MM.1S (cell line): ENCODE data around the gene ASPN.

Experiments
- DNase-seq: peaks from one replicate; pipeline ENCODE4 v3.0.0-alpha.2; 2015
- H2AFZ ChIP-seq: fragments of 300-600 bp; sonication (generic); 2 replicates; pipeline ENCODE4 v1.6.0; 2016; ENCODE audit warnings: antibody characterized with exemption, low read length
- H3F3A ChIP-seq: fragments of 300-600 bp; sonication (generic); 2 replicates; pipeline ENCODE4 v1.6.1; 2016; ENCODE audit warnings: mild to moderate bottlenecking, antibody characterized with exemption, low read length, moderate library complexity, mixed read lengths; ENCODE audit not compliant: insufficient read depth
- H3K27ac ChIP-seq: fragments of 300-600 bp; sonication (generic); 2 replicates; pipeline ENCODE4 v1.5.1; 2016; ENCODE audit warnings: mild to moderate bottlenecking, low read length
- H3K27me3 ChIP-seq: fragments of 300-600 bp; sonication (generic); replicated peaks from 2 replicates; pipeline ENCODE4 v1.6.0; 2016; ENCODE audit warnings: low read length; ENCODE audit not compliant: insufficient read depth
- H3K36me3 ChIP-seq: fragments of 300-600 bp; sonication (generic); replicated peaks from 2 replicates; pipeline ENCODE4 v1.6.1; 2016; ENCODE audit warnings: mild to moderate bottlenecking, low read length, mixed read lengths; ENCODE audit not compliant: insufficient read depth
- H3K4me1 ChIP-seq: fragments of 300-600 bp; sonication (generic); 2 replicates; pipeline ENCODE4 v1.6.1; 2016; ENCODE audit warnings: low read length, mixed read lengths
- H3K4me2 ChIP-seq: fragments of 300-600 bp; sonication (generic); 2 replicates; pipeline ENCODE4 v1.6.0; 2016; ENCODE audit warnings: low read depth, low read length
- H3K4me3 ChIP-seq: fragments of 300-600 bp; sonication (generic); 2 replicates; pipeline ENCODE4 v1.5.1; 2016; ENCODE audit warnings: low read length, mixed read lengths
- H3K79me2 ChIP-seq: fragments of 300-600 bp; sonication (generic); 2 replicates; pipeline ENCODE4 v1.6.1; 2016; ENCODE audit warnings: mixed run types, low read length, mixed read lengths
- H3K9ac ChIP-seq: fragments of 300-600 bp; sonication (generic); 2 replicates; pipeline ENCODE4 v1.6.1; 2016; ENCODE audit warnings: low read length, mixed read lengths
- H3K9me2 ChIP-seq: fragments of 300-600 bp; sonication (generic); replicated peaks from 2 replicates; pipeline ENCODE4 v1.6.1; 2016; ENCODE audit warnings: mild to moderate bottlenecking, low read length, mixed read lengths; ENCODE audit not compliant: insufficient read depth
- H3K9me3 ChIP-seq: fragments of 300-600 bp; sonication (generic); replicated peaks from 2 replicates; pipeline ENCODE4 v1.6.1; 2016; ENCODE audit warnings: mild to moderate bottlenecking, low read length, mixed read lengths; ENCODE audit not compliant: insufficient read depth
- H4K20me1 ChIP-seq: fragments of 300-600 bp; sonication (generic); 2 replicates; pipeline ENCODE4 v1.6.1; 2016; ENCODE audit warnings: mild to moderate bottlenecking, low read length, moderate library complexity, mixed read lengths; ENCODE audit not compliant: insufficient read depth
- EZH2 ChIP-seq: fragments of 300-600 bp; sonication (generic); optimal IDR thresholded peaks from 2 replicates; pipeline ENCODE3; 2017; ENCODE audit warnings: low read depth, mild to moderate bottlenecking, antibody characterized with exemption, low read length, mixed read lengths
- EZH2phosphoT487 ChIP-seq: fragments of 300-600 bp; sonication (generic); IDR thresholded peaks from 2 replicates; pipeline ENCODE4 v1.6.1; 2018; ENCODE audit warnings: antibody characterized with exemption, low read length
- TF ChIP-seq, protein P1 (sequence below): fragments of 300-600 bp; sonication (generic); IDR thresholded peaks from 2 replicates; pipeline ENCODE4 v1.5.1; 2016; ENCODE audit warnings: antibody characterized with exemption, low read length, mixed read lengths

ASPN gene

DNA sequence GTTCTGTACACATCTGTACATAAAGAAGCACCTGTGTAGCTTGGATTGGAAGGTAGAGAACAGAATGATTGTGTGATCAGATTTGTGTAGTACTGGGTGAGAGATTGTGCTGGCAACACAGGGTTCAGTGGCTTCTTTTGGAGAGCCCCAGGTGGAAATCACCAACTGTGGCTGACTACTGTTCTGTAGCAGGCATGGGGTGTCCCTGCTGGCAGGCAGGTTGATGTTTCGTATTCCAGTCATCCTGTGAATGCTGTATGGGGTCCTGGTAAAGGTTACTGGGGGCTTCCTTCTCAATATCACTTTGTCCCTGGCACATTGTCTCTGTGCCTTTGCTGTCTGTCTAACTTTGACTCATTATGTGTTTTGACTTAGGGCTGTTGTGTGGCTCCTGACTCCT lies 5.3 kb downstream of the ASPN start:
- no peak for DNase-seq
- H3K9me3 ChIP-seq = no peaks in the 10 kb centered on the region
- H2AFZ ChIP-seq = no peak overlapping the region
- no peaks in the 10 kb centered on the region for H3K27me3 ChIP-seq
- no peaks in the 10 kb centered on the region for H3F3A ChIP-seq
- no peak overlapping the region for H3K9ac ChIP-seq
- no peaks in the 10 kb centered on the region for H3K4me1 ChIP-seq
- H4K20me1 ChIP-seq = no peaks in the 10 kb centered on the region
- H3K27ac ChIP-seq = no peak overlapping the region
- TF ChIP-seq EZH2 = no peak
- TF ChIP-seq, protein P1, sequence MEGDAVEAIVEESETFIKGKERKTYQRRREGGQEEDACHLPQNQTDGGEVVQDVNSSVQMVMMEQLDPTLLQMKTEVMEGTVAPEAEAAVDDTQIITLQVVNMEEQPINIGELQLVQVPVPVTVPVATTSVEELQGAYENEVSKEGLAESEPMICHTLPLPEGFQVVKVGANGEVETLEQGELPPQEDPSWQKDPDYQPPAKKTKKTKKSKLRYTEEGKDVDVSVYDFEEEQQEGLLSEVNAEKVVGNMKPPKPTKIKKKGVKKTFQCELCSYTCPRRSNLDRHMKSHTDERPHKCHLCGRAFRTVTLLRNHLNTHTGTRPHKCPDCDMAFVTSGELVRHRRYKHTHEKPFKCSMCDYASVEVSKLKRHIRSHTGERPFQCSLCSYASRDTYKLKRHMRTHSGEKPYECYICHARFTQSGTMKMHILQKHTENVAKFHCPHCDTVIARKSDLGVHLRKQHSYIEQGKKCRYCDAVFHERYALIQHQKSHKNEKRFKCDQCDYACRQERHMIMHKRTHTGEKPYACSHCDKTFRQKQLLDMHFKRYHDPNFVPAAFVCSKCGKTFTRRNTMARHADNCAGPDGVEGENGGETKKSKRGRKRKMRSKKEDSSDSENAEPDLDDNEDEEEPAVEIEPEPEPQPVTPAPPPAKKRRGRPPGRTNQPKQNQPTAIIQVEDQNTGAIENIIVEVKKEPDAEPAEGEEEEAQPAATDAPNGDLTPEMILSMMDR = no peak
- no peak for TF ChIP-seq EZH2phosphoT487
- no peak overlapping the region for H3K4me2 ChIP-seq
- H3K36me3 ChIP-seq = no peaks in the 10 kb centered on the region; the same call in 1 of the 2 replicates
- H3K9me2 ChIP-seq = no peaks in the 10 kb centered on the region
- H3K79me2 ChIP-seq = no peaks in the 10 kb centered on the region
- H3K4me3 ChIP-seq = no peak overlapping the region

DNA sequence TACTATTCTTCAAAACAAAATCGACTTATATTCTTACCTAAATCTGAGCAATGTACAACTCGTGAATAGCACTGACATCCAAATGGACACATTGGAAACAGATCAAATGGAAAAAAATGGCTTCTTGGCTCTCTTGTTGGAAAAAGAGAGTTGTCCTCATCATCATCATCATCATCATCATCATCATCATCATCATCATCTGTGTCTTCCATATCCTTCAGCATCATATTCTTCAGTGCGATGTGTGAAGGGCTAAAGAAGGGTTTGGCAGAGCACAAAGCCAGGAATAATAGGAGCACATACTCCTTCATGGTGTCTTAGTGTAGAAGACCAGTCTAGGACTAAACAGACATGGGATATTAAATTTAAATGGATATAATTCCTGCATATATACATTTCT lies 7.7 kb downstream of the ASPN start:
- no peaks in the 10 kb centered on the region for H3K9me3 ChIP-seq
- no peaks in the 10 kb centered on the region for H3F3A ChIP-seq
- H3K4me1 ChIP-seq = no peaks in the 10 kb centered on the region
- TF ChIP-seq, protein P1 = no peak
- TF ChIP-seq EZH2 (no peak), EZH2phosphoT487 (no peak)
- H3K4me2 ChIP-seq = no peak overlapping the region
- no peak overlapping the region for H3K9ac ChIP-seq
- no peaks in the 10 kb centered on the region for H3K27me3 ChIP-seq
- no peaks in the 10 kb centered on the region for H3K36me3 ChIP-seq
- H3K27ac ChIP-seq = no peak overlapping the region
- no peak overlapping the region for H3K4me3 ChIP-seq
- H3K9me2 ChIP-seq = no peaks in the 10 kb centered on the region
- H4K20me1 ChIP-seq = no peaks in the 10 kb centered on the region
- H3K79me2 ChIP-seq = no peaks in the 10 kb centered on the region
- H2AFZ ChIP-seq = no peak overlapping the region
- no peak for DNase-seq

DNA sequence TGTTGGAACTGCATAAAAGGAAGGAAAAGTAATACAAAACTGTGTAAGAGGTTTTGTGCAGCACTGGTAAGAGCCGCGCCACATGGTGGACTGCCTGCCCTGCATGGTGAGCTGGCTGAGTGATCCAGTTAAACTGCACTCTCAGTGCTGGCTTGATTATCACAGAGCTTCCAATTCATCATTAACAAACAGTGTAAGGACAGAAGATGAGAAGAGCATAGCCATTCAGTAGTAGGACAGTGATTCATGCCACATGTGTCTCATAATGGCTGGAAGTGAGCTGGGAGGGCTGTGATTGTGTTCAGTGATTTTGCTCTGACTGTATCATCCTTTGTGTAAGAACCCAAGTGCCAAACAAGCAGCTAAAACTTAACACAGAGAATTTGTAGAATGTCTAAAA lies 14.1 kb downstream of the ASPN start:
- TF ChIP-seq, protein P1 = no peak
- TF ChIP-seq EZH2 (no peak), EZH2phosphoT487 (no peak)
- Histone ChIP-seq H3K4me2 (no peak overlapping the region), H3K27me3 (no peaks in the 10 kb centered on the region), H3K36me3 (no peaks in the 10 kb centered on the region), H3K4me1 (no peaks in the 10 kb centered on the region), H3K27ac (no peak overlapping the region), H3K9ac (no peak overlapping the region), H3K9me2 (no peaks in the 10 kb centered on the region), H3K79me2 (no peaks in the 10 kb centered on the region), H3F3A (no peaks in the 10 kb centered on the region), H4K20me1 (no peaks in the 10 kb centered on the region), H3K9me3 (no peaks in the 10 kb centered on the region), H2AFZ (no peak overlapping the region), H3K4me3 (no peak overlapping the region)
- no peak for DNase-seq

DNA sequence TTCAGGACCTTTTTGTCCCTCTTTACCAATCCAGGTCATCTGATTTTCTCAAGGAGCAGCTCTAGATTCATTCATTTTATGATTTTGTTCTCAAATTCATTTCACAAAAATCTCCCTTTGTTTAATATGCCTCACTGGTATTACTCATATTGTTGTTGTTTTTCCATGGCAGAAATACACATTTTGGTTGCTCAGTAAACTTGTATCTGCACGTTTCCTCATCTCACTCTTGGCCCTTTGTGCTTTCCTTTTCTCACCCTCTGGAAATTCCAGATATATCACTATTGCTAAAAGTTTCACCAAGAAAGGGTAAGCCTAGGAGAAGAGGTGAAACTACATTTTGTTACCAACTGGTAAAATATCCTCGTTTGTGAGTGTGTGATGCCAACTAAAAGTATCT lies 14.8 kb downstream of the ASPN start:
- Histone ChIP-seq H3F3A (no peaks in the 10 kb centered on the region), H3K27ac (no peak overlapping the region), H3K27me3 (no peaks in the 10 kb centered on the region), H3K36me3 (no peaks in the 10 kb centered on the region), H2AFZ (no peak overlapping the region), H3K4me3 (no peak overlapping the region), H3K9me2 (no peaks in the 10 kb centered on the region), H3K9me3 (no peaks in the 10 kb centered on the region), H3K4me1 (no peaks in the 10 kb centered on the region), H3K79me2 (no peaks in the 10 kb centered on the region), H4K20me1 (no peaks in the 10 kb centered on the region), H3K9ac (no peak overlapping the region), H3K4me2 (no peak overlapping the region)
- DNase-seq = no peak
- TF ChIP-seq EZH2phosphoT487 = no peak
- no peak for TF ChIP-seq EZH2
- TF ChIP-seq, protein P1 = no peak
